ENCODE measurements around the gene GRID1. TPM values are rescaled to one million over a fixed set of nuclear protein-coding genes. Genes with fewer than 3 reads are reported as not detected.
"Not testable (repeated sequence)": the region's sequence is repeated elsewhere in the genome, so short reads cannot be mapped to it uniquely, and the experiment has no call there.

GRID1 gene
- total and polyA plus RNA-seq, 2 experiments from 2014 or later, result not detected

GRCh38 chr10:86033581-86033980, 333.0 kb downstream of the GRID1 start:
- H3K27ac ChIP-seq, result no peak overlapping the region
- in situ Hi-C loops (cut with MboI), result no loop called here
- H3K79me2 ChIP-seq (ENCODE audit: insufficient read depth), result no peaks in the 10 kb centered on the region
- no peak overlapping the region for H3K4me2 ChIP-seq (ENCODE audit: unreplicated experiment)
- no peaks in the 10 kb centered on the region for H4K20me1 ChIP-seq (ENCODE audit: insufficient read depth)
- H3K4me3 ChIP-seq, result no peak overlapping the region
- no peak for DNase-seq
- no peak overlapping the region for H3K9ac ChIP-seq
- no peak overlapping the region for H2AFZ ChIP-seq
- 13 to 70% methylated on average over 1 of the region's 1 CpG for WGBS, 2 experiments (ENCODE audit: low coverage in 1 of 2, low lambda C conversion rate in 2 of 2, missing lambda C conversion rate in 2 of 2)
- H3K36me3 ChIP-seq (ENCODE audit: low read depth), result no peaks in the 10 kb centered on the region
- H3K27me3 ChIP-seq (replicated peaks; ENCODE audit: insufficient read depth), result no peaks in the 10 kb centered on the region
- H3F3A ChIP-seq (ENCODE audit: insufficient read depth), result no peaks in the 10 kb centered on the region
- no peaks in the 10 kb centered on the region for H3K9me2 ChIP-seq (ENCODE audit: insufficient read depth)
- no peaks in the 10 kb centered on the region for H3K9me3 ChIP-seq (ENCODE audit: low read depth)
- no peak for TF ChIP-seq EZH2 (IDR thresholded peaks at IDR 0.05; ENCODE audit: insufficient read depth, poor library complexity, severe bottlenecking)
- H3K4me1 ChIP-seq (ENCODE audit: insufficient read depth), result no peaks in the 10 kb centered on the region

GRCh38 chr10:86032087-86032486, 334.5 kb downstream of the GRID1 start:
- H3K9me2 ChIP-seq (ENCODE audit: insufficient read depth); H3K4me3 ChIP-seq; H3K27ac ChIP-seq; H3K27me3 ChIP-seq (replicated peaks; ENCODE audit: insufficient read depth); H3K4me2 ChIP-seq (ENCODE audit: unreplicated experiment); DNase-seq; H3K9ac ChIP-seq; H2AFZ ChIP-seq; H4K20me1 ChIP-seq (ENCODE audit: insufficient read depth); H3K79me2 ChIP-seq (ENCODE audit: insufficient read depth); H3K4me1 ChIP-seq (ENCODE audit: insufficient read depth); H3K36me3 ChIP-seq (ENCODE audit: low read depth); H3K9me3 ChIP-seq (ENCODE audit: low read depth); H3F3A ChIP-seq (ENCODE audit: insufficient read depth); in situ Hi-C loops (cut with MboI): not testable (repeated sequence)
- WGBS, 2 experiments (ENCODE audit: low coverage in 1 of 2, low lambda C conversion rate in 2 of 2, missing lambda C conversion rate in 2 of 2), result 64 to 70% methylated on average over 3 to 8 of the region's 8 CpGs

GRCh38 chr10:86030312-86030711, 336.3 kb downstream of the GRID1 start:
- no peaks in the 10 kb centered on the region for H3K9me3 ChIP-seq (ENCODE audit: low read depth)
- no peak for DNase-seq
- H3K4me2 ChIP-seq (ENCODE audit: unreplicated experiment), result no peak overlapping the region
- no peaks in the 10 kb centered on the region for H3K4me1 ChIP-seq (ENCODE audit: insufficient read depth)
- TF ChIP-seq EZH2phosphoT487 (IDR thresholded peaks at IDR 0.05; ENCODE audit: insufficient read depth, low read depth) (no peak), EZH2 (IDR thresholded peaks at IDR 0.05; ENCODE audit: insufficient read depth, poor library complexity, severe bottlenecking) (no peak)
- no peaks in the 10 kb centered on the region for H4K20me1 ChIP-seq (ENCODE audit: insufficient read depth)
- no peak overlapping the region for H2AFZ ChIP-seq
- H3K79me2 ChIP-seq (ENCODE audit: insufficient read depth), result no peaks in the 10 kb centered on the region
- H3K4me3 ChIP-seq, result no peak overlapping the region
- H3K27me3 ChIP-seq (replicated peaks; ENCODE audit: insufficient read depth), result no peaks in the 10 kb centered on the region
- no peaks in the 10 kb centered on the region for H3K36me3 ChIP-seq (ENCODE audit: low read depth)
- no peak overlapping the region for H3K27ac ChIP-seq
- no peaks in the 10 kb centered on the region for H3K9me2 ChIP-seq (ENCODE audit: insufficient read depth)
- in situ Hi-C loops (cut with MboI), result no loop called here
- WGBS, 2 experiments (ENCODE audit: low coverage in 1 of 2, low lambda C conversion rate in 2 of 2, missing lambda C conversion rate in 2 of 2), result 10 to 12% methylated on average over 2 of the region's 2 CpGs
- H3F3A ChIP-seq (ENCODE audit: insufficient read depth), result no peaks in the 10 kb centered on the region
- H3K9ac ChIP-seq, result no peak overlapping the region

DNA sequence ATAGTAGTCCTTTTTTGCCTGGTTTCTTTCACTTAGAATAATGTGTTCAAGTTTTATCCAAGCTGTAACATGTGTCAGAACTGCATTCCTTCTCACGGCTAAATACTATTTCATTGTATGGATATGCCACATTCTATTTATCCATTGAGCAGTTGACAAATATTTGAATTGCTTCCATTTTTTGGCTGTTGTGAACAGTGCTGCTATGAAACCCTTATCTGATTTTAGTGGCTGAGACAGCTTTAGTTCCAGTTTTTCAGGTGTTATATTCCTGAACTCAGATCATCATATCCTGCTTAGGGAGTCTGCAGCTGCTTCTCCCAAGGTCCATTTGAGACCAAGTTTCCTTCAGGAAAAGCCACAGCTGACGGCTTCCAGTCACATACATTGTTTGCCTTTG, 339.2 kb downstream of the GRID1 start:
- no peaks in the 10 kb centered on the region for H3K9me3 ChIP-seq (ENCODE audit: low read depth)
- DNase-seq, result no peak
- H4K20me1 ChIP-seq (ENCODE audit: insufficient read depth), result no peaks in the 10 kb centered on the region
- no peaks in the 10 kb centered on the region for H3K4me1 ChIP-seq (ENCODE audit: insufficient read depth)
- no peaks in the 10 kb centered on the region for H3F3A ChIP-seq (ENCODE audit: insufficient read depth)
- no peaks in the 10 kb centered on the region for H3K36me3 ChIP-seq (ENCODE audit: low read depth)
- no peak overlapping the region for H3K4me2 ChIP-seq (ENCODE audit: unreplicated experiment)
- no peak for TF ChIP-seq EZH2phosphoT487 (IDR thresholded peaks at IDR 0.05; ENCODE audit: insufficient read depth, low read depth)
- no peak for TF ChIP-seq EZH2 (IDR thresholded peaks at IDR 0.05; ENCODE audit: insufficient read depth, poor library complexity, severe bottlenecking)
- no peak overlapping the region for H2AFZ ChIP-seq
- H3K27me3 ChIP-seq (replicated peaks; ENCODE audit: insufficient read depth), result no peaks in the 10 kb centered on the region
- in situ Hi-C loops (cut with MboI), result no loop called here
- 27 to 28% methylated on average over 2 of the region's 2 CpGs for WGBS, 2 experiments (ENCODE audit: low coverage in 1 of 2, low lambda C conversion rate in 2 of 2, missing lambda C conversion rate in 2 of 2)
- H3K9ac ChIP-seq, result no peak overlapping the region
- no peak overlapping the region for H3K4me3 ChIP-seq
- no peak overlapping the region for H3K27ac ChIP-seq
- H3K9me2 ChIP-seq (ENCODE audit: insufficient read depth), result no peaks in the 10 kb centered on the region
- H3K79me2 ChIP-seq (ENCODE audit: insufficient read depth), result no peaks in the 10 kb centered on the region

- Histone ChIP-seq H3K27ac (no peak overlapping the region), H3K9me2 (ENCODE audit: insufficient read depth) (no peaks in the 10 kb centered on the region), H4K20me1 (ENCODE audit: insufficient read depth) (no peaks in the 10 kb centered on the region), H3K79me2 (ENCODE audit: insufficient read depth) (no peaks in the 10 kb centered on the region), H3K4me3 (no peak overlapping the region), H3K36me3 (ENCODE audit: low read depth) (no peaks in the 10 kb centered on the region), H2AFZ (no peak overlapping the region), H3K9me3 (ENCODE audit: low read depth) (no peaks in the 10 kb centered on the region), H3K27me3 (replicated peaks; ENCODE audit: insufficient read depth) (no peaks in the 10 kb centered on the region), H3K9ac (no peak overlapping the region), H3F3A (ENCODE audit: insufficient read depth) (no peaks in the 10 kb centered on the region), H3K4me1 (ENCODE audit: insufficient read depth) (no peaks in the 10 kb centered on the region), H3K4me2 (ENCODE audit: unreplicated experiment) (no peak overlapping the region)
- TF ChIP-seq EZH2 (IDR thresholded peaks at IDR 0.05; ENCODE audit: insufficient read depth, poor library complexity, severe bottlenecking) (no peak), EZH2phosphoT487 (IDR thresholded peaks at IDR 0.05; ENCODE audit: insufficient read depth, low read depth) (no peak)
- in situ Hi-C loops (cut with MboI), result no loop called here
- no peak for DNase-seq
- WGBS, 2 experiments (ENCODE audit: low coverage in 1 of 2, low lambda C conversion rate in 2 of 2, missing lambda C conversion rate in 2 of 2), result 30 to 36% methylated on average over 3 of the region's 3 CpGs
Measured at GRCh38 chr10:86025509-86025908, 341.1 kb downstream of the GRID1 start.
